Keratinocyte (primary cell): Measurements from ENCODE around the gene SAMD4A. TPM values are rescaled to one million over a fixed set of nuclear protein-coding genes. Genes with fewer than 3 reads are reported as not detected.
A peak's percentile ranks its signal among the peaks of the same experiment; 100 is the strongest.

Experiments used
- DNase-seq: peaks from one replicate; pipeline ENCODE4 v3.0.0-alpha.2; 2011; ENCODE audit warnings: low read depth, missing footprints, low spot score
- FAIRE-seq: peaks from 2 replicates; lab custom pipeline; 2011; peaks lifted over from hg19 to GRCh38; lab: Jason Lieb, UNC
- H2AFZ ChIP-seq: 2 replicates; pipeline ENCODE4 v1.6.0; 2012; ENCODE audit warnings: low read length, control low read depth, inconsistent platforms; ENCODE audit not compliant: control insufficient read depth
- H3K27ac ChIP-seq: 2 replicates; pipeline ENCODE4 v1.5.1; 2011; ENCODE audit warnings: low read length; ENCODE audit not compliant: control insufficient read depth, insufficient read depth
- H3K27me3 ChIP-seq: 3 replicates; pipeline ENCODE4 v1.6.0; 2011; ENCODE audit warnings: low read length; ENCODE audit not compliant: control insufficient read depth, insufficient read depth; ENCODE audit errors: extremely low read depth
- H3K36me3 ChIP-seq, 2 experiments: 2 replicates in 1 of 2; 3 replicates in 1 of 2; pipeline ENCODE4 v1.5.1; 2011; ENCODE audit warnings: low read length in 2 of 2, mild to moderate bottlenecking in 1 of 2; ENCODE audit not compliant: control insufficient read depth in 2 of 2, insufficient read depth in 2 of 2; ENCODE audit errors: extremely low read depth in 1 of 2
- H3K4me1 ChIP-seq: 3 replicates; pipeline ENCODE4 v1.5.1; 2011; ENCODE audit warnings: low read length; ENCODE audit not compliant: control insufficient read depth, insufficient read depth; ENCODE audit errors: extremely low read depth
- H3K4me2 ChIP-seq: 3 replicates; pipeline ENCODE4 v1.6.0; 2011; ENCODE audit warnings: low read depth, low read length; ENCODE audit not compliant: control insufficient read depth, insufficient read depth; ENCODE audit errors: extremely low read depth
- H3K4me3 ChIP-seq, 3 experiments: fragments of 200-600 bp in 1 of 3; sonication (generic) in 1 of 3; 2 replicates in 2 of 3; 3 replicates in 1 of 3; pipeline ENCODE4 v1.5.1; 2011 to 2016; ENCODE audit warnings: low read length in 3 of 3, mild to moderate bottlenecking in 3 of 3, control low read depth in 2 of 3, inconsistent platforms in 1 of 3, low read depth in 1 of 3, mixed read lengths in 1 of 3, mixed run types in 1 of 3, moderate library complexity in 1 of 3; ENCODE audit not compliant: control insufficient read depth in 2 of 3, insufficient read depth in 2 of 3; ENCODE audit errors: extremely low read depth in 1 of 3
- H3K79me2 ChIP-seq: 2 replicates; pipeline ENCODE4 v1.6.0; 2012; ENCODE audit warnings: low read length; ENCODE audit not compliant: control insufficient read depth, insufficient read depth
- H3K9ac ChIP-seq: 3 replicates; pipeline ENCODE4 v1.6.0; 2011; ENCODE audit warnings: low read length; ENCODE audit not compliant: control insufficient read depth, insufficient read depth; ENCODE audit errors: extremely low read depth
- H3K9me1 ChIP-seq: 3 replicates; pipeline ENCODE4 v1.6.0; 2011; ENCODE audit warnings: low read length; ENCODE audit not compliant: control insufficient read depth, insufficient read depth; ENCODE audit errors: extremely low read depth
- H3K9me3 ChIP-seq: 2 replicates; pipeline ENCODE4 v1.5.1; 2012; ENCODE audit warnings: low read depth, low read length; ENCODE audit not compliant: control insufficient read depth
- H4K20me1 ChIP-seq: 3 replicates; pipeline ENCODE4 v1.6.0; 2011; ENCODE audit warnings: low read length; ENCODE audit not compliant: control insufficient read depth, insufficient read depth; ENCODE audit errors: extremely low read depth
- CTCF ChIP-seq, 3 experiments: IDR thresholded peaks in 1 of 3; conservative IDR thresholded peaks in 1 of 3; optimal IDR thresholded peaks in 1 of 3; 2 replicates in 2 of 3; 3 replicates in 1 of 3; pipeline versions ENCODE3 to v1.5.1; 2011; ENCODE audit warnings: low read length in 3 of 3, mild to moderate bottlenecking in 3 of 3, moderate library complexity in 2 of 3, control low read depth in 1 of 3, inconsistent platforms in 1 of 3; ENCODE audit not compliant: insufficient read depth in 2 of 3; ENCODE audit errors: extremely low read depth in 1 of 3
- EZH2 ChIP-seq: IDR thresholded peaks from one replicate; pipeline ENCODE4 v1.6.1; 2012; ENCODE audit warnings: inconsistent platforms, mild to moderate bottlenecking, low read length, moderate library complexity
- dilution Hi-C: fragments of 300-500 bp; cut with MboI; formaldehyde crosslinking; loops from one replicate; pipeline ENCODE4 v1.7.0; 2020; ENCODE audit warnings: low sequenced_read_pairs; ENCODE audit not compliant: extremely low pct_ligation_motif_present
- polyA plus RNA-seq, 5 experiments: library from polyadenylated mRNA; depleted of rRNA in 3 of 5; stranded (reverse) in 3 of 5; stranded (forward) in 1 of 5; unstranded in 1 of 5; fragments of >200 nt; gene quantifications; 1 replicate in 1 of 5; 2 replicates in 3 of 5; 3 replicates in 1 of 5; pipeline versions ENCODE4 v1.2.1 to v1.2.3, GENCODE V29; 2011 to 2012; ENCODE audit warnings: missing spikeins in 2 of 5, low read depth in 1 of 5, low replicate concordance in 1 of 5

Gene SAMD4A
- polyA plus RNA-seq, 1 donor (not counting 4 experiments of a cell fraction or from before 2014, with no cell fraction given): 16.2 TPM

- Histone ChIP-seq H3K9ac (peak overlapping the region; percentile 57), H2AFZ (no peak overlapping the region), H4K20me1 (no peaks in the 10 kb centered on the region), H3K79me2 (peaks cover 36% of the 10 kb centered on the region), H3K4me1 (peaks cover 44% of the 10 kb centered on the region), H3K9me3 (no peaks in the 10 kb centered on the region), H3K36me3 (peaks cover 3 to 6% of the 10 kb centered on the region in 2 experiments), H3K27ac (peak overlapping the region; percentile 76), H3K27me3 (no peaks in the 10 kb centered on the region), H3K4me3 (no peak overlapping the region), H3K9me1 (peaks cover 3% of the 10 kb centered on the region), H3K4me2 (peak overlapping the region; percentile 61)
- dilution Hi-C loops: no loop called here
- TF ChIP-seq CTCF (optimal IDR thresholded peaks at IDR 0.05 in 1 of 3, IDR thresholded peaks at IDR 0.05 in 1 of 3, conservative IDR thresholded peaks at IDR 0.05 in 1 of 3; ENCODE audit: extremely low read depth in 1 of 3, insufficient read depth in 2 of 3, low read length in 3 of 3) (no peak), EZH2 (no peak)
- FAIRE-seq (peak; percentile 69), DNase-seq (no peak)
Observed at GRCh38 chr14:54669721-54670561, 103.0 kb downstream of the SAMD4A start.

GRCh38 chr14:54671537-54671936 lies 104.6 kb downstream of the SAMD4A start:
- dilution Hi-C loops: no loop called here
- Histone ChIP-seq H3K79me2 (peaks cover 36% of the 10 kb centered on the region), H4K20me1 (no peaks in the 10 kb centered on the region), H3K27ac (no peak overlapping the region), H3K9ac (no peak overlapping the region), H3K4me3 (no peak overlapping the region), H3K9me3 (no peaks in the 10 kb centered on the region), H2AFZ (no peak overlapping the region), H3K27me3 (no peaks in the 10 kb centered on the region), H3K4me2 (no peak overlapping the region), H3K9me1 (peaks cover 3% of the 10 kb centered on the region), H3K36me3 (peaks cover 3 to 6% of the 10 kb centered on the region in 2 experiments), H3K4me1 (peaks cover 32% of the 10 kb centered on the region)
- DNase-seq (no peak), FAIRE-seq (peak; percentile 36)
- no peak for TF ChIP-seq EZH2
- no peak for TF ChIP-seq CTCF (optimal IDR thresholded peaks at IDR 0.05 in 1 of 3, IDR thresholded peaks at IDR 0.05 in 1 of 3, conservative IDR thresholded peaks at IDR 0.05 in 1 of 3; ENCODE audit: extremely low read depth in 1 of 3, insufficient read depth in 2 of 3, low read length in 3 of 3)
